HL-60/S4 (cell line): ENCODE measurements around the gene CBX4.

Source experiments
- in situ Hi-C: fragments of 300-500 bp; cut with MboI; formaldehyde crosslinking; loops from 2 replicates; pipeline ENCODE4 v1.14.3; 2022; ENCODE audit warnings: low sequenced_read_pairs

Gene CBX4

GRCh38 chr17:79814127-79814973, 24.9 kb downstream of the CBX4 start:
- in situ Hi-C loops, result no loop called here

- in situ Hi-C loops, result no loop called here
These were observed 25.7 kb downstream of the CBX4 start for GRCh38 chr17:79813297-79814126.

GRCh38 chr17:79812353-79813258, 26.6 kb downstream of the CBX4 start:
- in situ Hi-C loops, result no loop called here

- in situ Hi-C loops, result no loop called here
These were observed 27.3 kb downstream of the CBX4 start for GRCh38 chr17:79811868-79812352.

- in situ Hi-C loops, result no loop called here
These were observed 28.0 kb downstream of the CBX4 start for GRCh38 chr17:79811011-79811867.

GRCh38 chr17:79810130-79811010, 28.9 kb downstream of the CBX4 start:
- in situ Hi-C loops, result no loop called here

- in situ Hi-C loops, result no loop called here
These were observed 29.6 kb downstream of the CBX4 start for GRCh38 chr17:79809530-79810129.

- in situ Hi-C loops, result no loop called here
These were observed 30.3 kb downstream of the CBX4 start for GRCh38 chr17:79808763-79809529.

GRCh38 chr17:79806863-79807720, 32.1 kb downstream of the CBX4 start:
- in situ Hi-C loops, result no loop called here

- in situ Hi-C loops, result no loop called here
These were observed 32.8 kb downstream of the CBX4 start for GRCh38 chr17:79806446-79806760.

GRCh38 chr17:79804856-79805696, 34.2 kb downstream of the CBX4 start:
- in situ Hi-C loops, result no loop called here

GRCh38 chr17:79803997-79804855, 35.0 kb downstream of the CBX4 start:
- in situ Hi-C loops, result no loop called here

- in situ Hi-C loops, result no loop called here
These were observed 35.7 kb downstream of the CBX4 start for GRCh38 chr17:79803421-79803996.

- in situ Hi-C loops, result no loop called here
These were observed 36.4 kb downstream of the CBX4 start for GRCh38 chr17:79802736-79803420.
